ENCODE data around the gene SOD3. TPM values are rescaled to one million over a fixed set of nuclear protein-coding genes. Genes with fewer than 3 reads are reported as not detected.

SOD3 gene
- total RNA-seq, 1 experiment from 2014 or later, result 10.7 TPM

- Histone ChIP-seq H3K9me3 (ENCODE audit: low read length) (no peaks in the 10 kb centered on the region), H3K9me2 (replicated peaks; ENCODE audit: low read length) (no peaks in the 10 kb centered on the region), H3K4me2 (ENCODE audit: low read length) (no peak overlapping the region), H2AFZ (ENCODE audit: low read length) (no peak overlapping the region), H3K27ac (ENCODE audit: low read length) (no peak overlapping the region), H3K9ac (ENCODE audit: low read length) (no peak overlapping the region), H3F3A (ENCODE audit: low read length, unreplicated experiment) (no peaks in the 10 kb centered on the region), H3K36me3 (ENCODE audit: low read depth, low read length) (no peaks in the 10 kb centered on the region), H3K27me3 (ENCODE audit: low read length) (no peaks in the 10 kb centered on the region), H3K4me1 (ENCODE audit: insufficient read depth, low read length) (no peaks in the 10 kb centered on the region), H3K79me2 (ENCODE audit: low read length) (no peaks in the 10 kb centered on the region), H4K20me1 (ENCODE audit: low read length) (no peaks in the 10 kb centered on the region), H3K4me3 (ENCODE audit: low read length) (no peak overlapping the region)
- TF ChIP-seq, protein P1, sequence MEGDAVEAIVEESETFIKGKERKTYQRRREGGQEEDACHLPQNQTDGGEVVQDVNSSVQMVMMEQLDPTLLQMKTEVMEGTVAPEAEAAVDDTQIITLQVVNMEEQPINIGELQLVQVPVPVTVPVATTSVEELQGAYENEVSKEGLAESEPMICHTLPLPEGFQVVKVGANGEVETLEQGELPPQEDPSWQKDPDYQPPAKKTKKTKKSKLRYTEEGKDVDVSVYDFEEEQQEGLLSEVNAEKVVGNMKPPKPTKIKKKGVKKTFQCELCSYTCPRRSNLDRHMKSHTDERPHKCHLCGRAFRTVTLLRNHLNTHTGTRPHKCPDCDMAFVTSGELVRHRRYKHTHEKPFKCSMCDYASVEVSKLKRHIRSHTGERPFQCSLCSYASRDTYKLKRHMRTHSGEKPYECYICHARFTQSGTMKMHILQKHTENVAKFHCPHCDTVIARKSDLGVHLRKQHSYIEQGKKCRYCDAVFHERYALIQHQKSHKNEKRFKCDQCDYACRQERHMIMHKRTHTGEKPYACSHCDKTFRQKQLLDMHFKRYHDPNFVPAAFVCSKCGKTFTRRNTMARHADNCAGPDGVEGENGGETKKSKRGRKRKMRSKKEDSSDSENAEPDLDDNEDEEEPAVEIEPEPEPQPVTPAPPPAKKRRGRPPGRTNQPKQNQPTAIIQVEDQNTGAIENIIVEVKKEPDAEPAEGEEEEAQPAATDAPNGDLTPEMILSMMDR (conservative IDR thresholded peaks at IDR 0.05; ENCODE audit: low read depth, low read length), result no peak
- TF ChIP-seq EZH2phosphoT487 (IDR thresholded peaks at IDR 0.05; ENCODE audit: borderline replicate concordance, low read length) (no peak), EZH2 (IDR thresholded peaks at IDR 0.05; ENCODE audit: low read length, unreplicated experiment) (no peak)
- POLR2A ChIA-PET (ENCODE audit: unreplicated experiment), result no interaction called here
- intact Hi-C loops (cut with micrococcal nuclease), result no loop called here
- CTCF ChIA-PET, result no interaction called here
- ATAC-seq (no peak), DNase-seq (no peak)
- BruUV-seq (replicated peaks), result no TSS peak
These were observed 14.5 kb downstream of the SOD3 start for GRCh38 chr4:24809815-24810405.

DNA sequence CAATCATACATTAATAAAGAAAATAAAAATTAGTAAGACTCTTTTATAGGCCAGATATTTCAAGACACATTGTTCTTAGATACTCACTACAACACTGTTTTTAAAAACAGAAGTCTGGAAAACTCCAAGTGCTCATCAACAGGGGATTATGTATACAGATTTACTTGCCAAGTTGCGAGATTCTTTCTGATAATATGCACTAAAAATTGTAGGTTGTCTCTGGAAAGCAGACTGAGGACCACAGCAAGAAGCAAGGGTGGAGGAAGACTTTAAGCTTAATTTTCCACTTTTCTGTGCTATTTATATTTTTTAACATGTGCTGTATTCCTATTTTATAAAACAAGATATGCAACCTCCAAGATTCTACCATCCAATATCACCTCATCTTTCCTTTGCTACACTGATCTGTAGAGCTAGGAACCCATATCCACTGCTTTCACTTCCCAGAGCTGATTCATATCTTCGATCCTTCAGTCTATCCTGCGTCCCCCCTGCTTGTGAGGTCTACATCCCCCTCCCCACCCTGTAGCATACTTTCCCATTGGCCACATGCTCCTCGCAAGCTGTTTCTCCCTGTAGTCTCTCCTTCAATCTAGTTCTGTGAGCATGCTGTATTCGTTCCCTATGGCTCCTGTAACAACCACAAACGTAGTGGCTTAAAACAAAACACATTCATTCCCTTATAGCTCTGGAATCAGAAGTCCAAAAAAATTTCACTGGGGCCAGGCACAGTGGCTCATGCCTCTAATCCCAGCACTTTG lies 15.7 kb downstream of the SOD3 start:
- no peak overlapping the region for H3K4me3 ChIP-seq (ENCODE audit: low read length)
- H3K4me1 ChIP-seq (ENCODE audit: insufficient read depth, low read length), result no peaks in the 10 kb centered on the region
- BruUV-seq (replicated peaks), result no TSS peak
- H3K9me2 ChIP-seq (replicated peaks; ENCODE audit: low read length), result no peaks in the 10 kb centered on the region
- TF ChIP-seq EZH2phosphoT487 (IDR thresholded peaks at IDR 0.05; ENCODE audit: borderline replicate concordance, low read length) (no peak), EZH2 (IDR thresholded peaks at IDR 0.05; ENCODE audit: low read length, unreplicated experiment) (no peak)
- TF ChIP-seq, protein P1 (conservative IDR thresholded peaks at IDR 0.05; ENCODE audit: low read depth, low read length), result no peak
- no peak for DNase-seq
- ChIA-PET CTCF (no interaction called here), POLR2A (ENCODE audit: unreplicated experiment) (no interaction called here)
- no peaks in the 10 kb centered on the region for H3K27me3 ChIP-seq (ENCODE audit: low read length)
- intact Hi-C loops (cut with micrococcal nuclease), result no loop called here
- H4K20me1 ChIP-seq (ENCODE audit: low read length), result no peaks in the 10 kb centered on the region
- no peak overlapping the region for H2AFZ ChIP-seq (ENCODE audit: low read length)
- H3F3A ChIP-seq (ENCODE audit: low read length, unreplicated experiment), result no peaks in the 10 kb centered on the region
- ATAC-seq, result no peak
- no peak overlapping the region for H3K27ac ChIP-seq (ENCODE audit: low read length)
- no peaks in the 10 kb centered on the region for H3K79me2 ChIP-seq (ENCODE audit: low read length)
- no peaks in the 10 kb centered on the region for H3K9me3 ChIP-seq (ENCODE audit: low read length)
- no peak overlapping the region for H3K9ac ChIP-seq (ENCODE audit: low read length)
- H3K36me3 ChIP-seq (ENCODE audit: low read depth, low read length), result no peaks in the 10 kb centered on the region
- H3K4me2 ChIP-seq (ENCODE audit: low read length), result no peak overlapping the region

GRCh38 chr4:24813732-24814131 lies 18.4 kb downstream of the SOD3 start:
- H4K20me1 ChIP-seq (ENCODE audit: low read length), result no peaks in the 10 kb centered on the region
- intact Hi-C loops (cut with micrococcal nuclease), result no loop called here
- no peaks in the 10 kb centered on the region for H3K4me1 ChIP-seq (ENCODE audit: insufficient read depth, low read length)
- TF ChIP-seq EZH2 (IDR thresholded peaks at IDR 0.05; ENCODE audit: low read length, unreplicated experiment) (no peak), EZH2phosphoT487 (IDR thresholded peaks at IDR 0.05; ENCODE audit: borderline replicate concordance, low read length) (no peak)
- TF ChIP-seq, protein P1 (conservative IDR thresholded peaks at IDR 0.05; ENCODE audit: low read depth, low read length), result no peak
- no peaks in the 10 kb centered on the region for H3K79me2 ChIP-seq (ENCODE audit: low read length)
- ChIA-PET CTCF (interaction anchor here (0.8 kb wide), 1 partner anchor 167 kb away, joined by 3 read pairs; no protein-coding TSS in a partner anchor), POLR2A (ENCODE audit: unreplicated experiment) (no interaction called here)
- no TSS peak for BruUV-seq (replicated peaks)
- no peaks in the 10 kb centered on the region for H3K9me2 ChIP-seq (replicated peaks; ENCODE audit: low read length)
- no peaks in the 10 kb centered on the region for H3F3A ChIP-seq (ENCODE audit: low read length, unreplicated experiment)
- H3K4me2 ChIP-seq (ENCODE audit: low read length), result no peak overlapping the region
- H3K9ac ChIP-seq (ENCODE audit: low read length), result no peak overlapping the region
- no peak for ATAC-seq
- H2AFZ ChIP-seq (ENCODE audit: low read length), result no peak overlapping the region
- no peak overlapping the region for H3K4me3 ChIP-seq (ENCODE audit: low read length)
- H3K36me3 ChIP-seq (ENCODE audit: low read depth, low read length), result no peaks in the 10 kb centered on the region
- no peak overlapping the region for H3K27ac ChIP-seq (ENCODE audit: low read length)
- no peaks in the 10 kb centered on the region for H3K27me3 ChIP-seq (ENCODE audit: low read length)
- no peaks in the 10 kb centered on the region for H3K9me3 ChIP-seq (ENCODE audit: low read length)
- no peak for DNase-seq

Measured in PC-3 (cell line).